Large intestine (tissue), 3 donors: Measurements from ENCODE around the gene CSNK1D. TPM values are rescaled to one million over a fixed set of nuclear protein-coding genes. Genes with fewer than 3 reads are reported as not detected.

ENCODE experiments used
- DNase-seq, 2 donors: peaks; one replicate each; pipeline versions ENCODE4 v3.0.0 to v3.0.0-alpha.2; 2013
- H3K27ac ChIP-seq: one replicate; pipeline ENCODE4 v1.5.1; 2013; ENCODE audit warnings: low read length
- H3K27me3 ChIP-seq: 2 replicates; pipeline ENCODE4 v1.6.1; 2013; ENCODE audit warnings: low read length; ENCODE audit not compliant: control insufficient read depth, insufficient read depth
- H3K36me3 ChIP-seq: 2 replicates; pipeline ENCODE4 v1.6.1; 2013; ENCODE audit warnings: low read length; ENCODE audit not compliant: control insufficient read depth, insufficient read depth
- H3K4me1 ChIP-seq: one replicate; pipeline ENCODE4 v1.6.1; 2013; ENCODE audit warnings: low read length; ENCODE audit not compliant: control insufficient read depth, insufficient read depth
- H3K4me3 ChIP-seq: one replicate; pipeline ENCODE4 v1.5.1; 2013; ENCODE audit warnings: low read length
- H3K9me3 ChIP-seq: one replicate; pipeline ENCODE4 v1.6.1; 2013; ENCODE audit warnings: mild to moderate bottlenecking, low read depth, low read length, moderate library complexity; ENCODE audit not compliant: control insufficient read depth
- WGBS: methylation state at CpG from one replicate; pipeline ENCODE4 v1.1.5; 2013; ENCODE audit warnings: low lambda C conversion rate; ENCODE audit not compliant: insufficient coverage; 5-methylcytosine and 5-hydroxymethylcytosine counted together
- polyA plus RNA-seq: library from polyadenylated mRNA; unstranded; fragments of 120-200 nt; gene quantifications from one replicate; pipeline ENCODE4 v1.2.1, GENCODE V29; 2013

The CSNK1D gene
- polyA plus RNA-seq, 1 donor = 147 TPM

DNA sequence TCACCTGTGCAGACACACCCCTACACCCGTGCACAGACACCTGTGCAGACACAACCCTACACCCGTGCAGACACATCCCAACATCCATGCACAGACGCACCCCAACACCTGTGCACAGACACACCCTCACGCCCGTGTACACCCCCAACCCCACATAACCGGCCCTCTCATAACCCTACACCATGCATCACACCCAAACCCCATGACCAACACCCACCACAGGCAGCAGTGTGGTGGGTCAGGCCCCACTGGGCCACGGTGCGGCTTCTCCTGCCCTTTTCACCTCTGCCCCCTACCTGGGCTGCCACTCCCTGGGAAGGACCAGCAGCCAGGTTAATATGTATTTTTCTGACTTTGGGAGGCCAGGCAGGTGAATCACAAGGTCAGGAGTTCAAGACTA is 48.8 kb downstream of the CSNK1D start:
- no peak for DNase-seq
- H3K4me1 ChIP-seq = peaks cover 9% of the 10 kb centered on the region
- no peak overlapping the region for H3K4me3 ChIP-seq
- H3K36me3 ChIP-seq = no peaks in the 10 kb centered on the region
- WGBS = no CpG with 5 or more reads among the region's 8 CpGs
- H3K9me3 ChIP-seq = peaks cover 3% of the 10 kb centered on the region
- peaks cover 10% of the 10 kb centered on the region for H3K27me3 ChIP-seq
- no peak overlapping the region for H3K27ac ChIP-seq

DNA sequence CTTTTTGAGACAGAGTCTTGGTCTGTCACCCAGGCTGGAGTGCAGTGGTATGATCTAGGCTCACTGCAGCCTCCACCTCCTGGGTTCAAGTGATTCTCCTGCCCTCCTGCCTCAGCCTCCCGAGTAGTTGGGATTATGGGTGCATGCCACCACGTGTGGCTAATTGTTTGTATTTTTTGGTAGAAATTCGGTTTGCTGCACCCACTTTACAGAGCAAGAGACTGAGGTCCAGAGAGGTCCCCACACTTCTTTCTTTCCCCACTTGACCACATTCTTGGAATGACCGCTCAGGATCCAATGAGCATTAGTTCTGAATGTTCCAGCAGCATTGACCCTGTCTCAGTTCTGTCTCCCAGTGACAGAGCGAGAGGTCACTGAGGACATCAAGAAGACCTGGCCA is 50.0 kb downstream of the CSNK1D start:
- no peak overlapping the region for H3K27ac ChIP-seq
- no CpG with 5 or more reads among the region's 5 CpGs for WGBS

DNA sequence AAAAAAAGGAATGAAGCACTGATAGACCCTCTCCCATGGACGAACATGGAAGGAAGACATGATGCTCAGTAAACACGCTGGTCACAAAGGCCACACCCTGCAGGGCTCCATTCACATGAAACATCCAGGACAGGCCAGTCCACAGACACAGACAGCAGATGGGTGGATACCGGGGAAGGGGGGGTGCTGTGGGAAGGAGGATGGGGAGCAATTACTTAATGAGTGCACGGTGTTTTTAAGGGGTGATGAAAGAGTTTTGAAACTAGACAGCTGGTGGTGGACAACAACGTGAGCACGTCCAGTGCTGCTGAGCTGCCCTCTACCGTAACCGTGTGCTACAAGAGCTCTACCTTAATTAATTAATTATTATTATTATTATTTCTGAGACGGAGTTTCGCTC is 50.7 kb downstream of the CSNK1D start:
- Histone ChIP-seq H3K27ac (no peak overlapping the region), H3K4me1 (peaks cover 1% of the 10 kb centered on the region), H3K36me3 (no peaks in the 10 kb centered on the region), H3K9me3 (peaks cover 3% of the 10 kb centered on the region), H3K27me3 (no peaks in the 10 kb centered on the region), H3K4me3 (no peak overlapping the region)
- WGBS = no CpG with 5 or more reads among the region's 10 CpGs
- DNase-seq = no peak

More for the DNA sequence above, 50.0 kb downstream of the CSNK1D start:
- peaks cover 3% of the 10 kb centered on the region for H3K9me3 ChIP-seq
- H3K27me3 ChIP-seq = peaks cover 6% of the 10 kb centered on the region
- H3K4me1 ChIP-seq = peaks cover 4% of the 10 kb centered on the region
- no peak for DNase-seq
- no peak overlapping the region for H3K4me3 ChIP-seq
- no peaks in the 10 kb centered on the region for H3K36me3 ChIP-seq

DNA sequence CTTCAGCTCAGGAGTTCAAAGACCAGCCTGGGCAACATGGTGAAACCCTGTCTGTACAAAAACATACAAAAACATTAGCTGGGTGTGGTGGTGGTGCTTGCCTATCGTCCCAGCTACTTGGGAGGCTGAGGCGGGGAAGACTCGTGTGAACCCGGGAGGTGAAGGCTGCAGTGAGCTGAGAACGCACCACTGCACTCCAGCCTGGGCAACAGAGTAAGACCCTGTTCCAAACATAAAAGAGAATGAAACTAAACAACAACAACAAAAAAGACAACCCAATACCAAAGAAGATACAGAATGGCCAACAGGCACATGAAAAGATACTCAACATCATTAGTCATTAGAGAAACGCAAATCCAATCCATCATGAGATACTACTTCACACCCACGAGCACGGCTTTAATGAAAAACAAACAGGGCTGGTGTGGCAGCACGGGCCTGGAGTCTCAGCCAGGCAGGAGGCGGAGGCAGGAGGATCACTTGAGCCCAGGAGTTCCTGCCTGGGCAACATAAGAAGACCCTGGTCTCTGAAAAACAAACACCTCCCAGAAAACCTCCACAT is 52.1 kb downstream of the CSNK1D start:
- no peak overlapping the region for H3K27ac ChIP-seq
- no peaks in the 10 kb centered on the region for H3K4me1 ChIP-seq
- WGBS = no CpG with 5 or more reads among the region's 10 CpGs
- peaks cover 3% of the 10 kb centered on the region for H3K9me3 ChIP-seq
- H3K36me3 ChIP-seq = no peaks in the 10 kb centered on the region
- no peak overlapping the region for H3K4me3 ChIP-seq
- DNase-seq = no peak
- H3K27me3 ChIP-seq = no peaks in the 10 kb centered on the region

DNA sequence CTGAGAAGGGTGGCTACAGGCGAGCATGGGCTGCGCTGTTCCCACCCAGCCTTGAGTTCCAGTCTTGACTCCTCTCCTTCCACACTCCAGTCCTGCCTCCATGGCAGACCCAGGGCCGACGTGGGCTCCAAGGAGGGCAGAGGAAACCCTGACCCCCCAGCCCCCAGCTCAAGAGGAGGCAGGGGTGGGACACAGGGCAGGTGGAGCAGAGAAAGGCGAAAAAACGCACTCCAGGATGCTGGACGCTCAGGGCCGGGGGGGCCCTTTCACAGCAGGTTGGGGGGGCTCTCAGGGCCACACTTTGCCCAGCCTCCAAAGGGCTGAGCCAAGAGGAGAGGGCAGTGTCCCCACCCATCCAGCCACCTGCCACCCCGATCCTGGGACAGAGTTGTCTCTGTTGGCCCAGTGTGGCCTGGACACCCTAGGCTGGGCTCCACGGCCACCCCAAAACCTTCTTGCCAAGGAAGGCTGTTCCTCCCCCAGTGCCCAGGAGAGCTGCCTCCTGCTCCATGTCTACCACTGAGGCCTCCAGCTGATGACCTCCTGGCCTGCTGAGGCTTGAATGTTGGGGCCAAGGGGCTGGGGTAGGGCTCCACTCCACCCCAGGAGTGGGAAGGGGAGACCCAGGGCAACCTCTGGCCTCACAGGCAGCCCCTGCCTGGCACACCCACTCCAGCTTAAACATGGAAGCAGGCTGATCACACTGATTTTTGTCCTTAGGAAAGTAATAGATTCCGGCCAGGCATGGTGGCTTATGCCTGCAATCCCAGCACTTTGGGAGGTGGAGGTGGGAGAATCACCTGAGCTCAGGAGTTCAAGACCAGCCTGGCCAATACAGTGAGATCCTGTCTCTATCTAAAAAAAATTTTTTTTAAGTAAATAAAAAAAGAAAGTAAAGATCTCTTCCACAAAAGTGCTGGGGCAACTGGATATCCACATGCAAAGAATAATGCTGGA is 53.5 kb downstream of the CSNK1D start:
- WGBS = no CpG with 5 or more reads among the region's 11 CpGs
- H3K4me1 ChIP-seq = no peaks in the 10 kb centered on the region
- H3K4me3 ChIP-seq = no peak overlapping the region
- H3K27me3 ChIP-seq = no peaks in the 10 kb centered on the region
- H3K36me3 ChIP-seq = no peaks in the 10 kb centered on the region
- no peak overlapping the region for H3K27ac ChIP-seq
- no peak for DNase-seq
- peaks cover 3% of the 10 kb centered on the region for H3K9me3 ChIP-seq

DNA sequence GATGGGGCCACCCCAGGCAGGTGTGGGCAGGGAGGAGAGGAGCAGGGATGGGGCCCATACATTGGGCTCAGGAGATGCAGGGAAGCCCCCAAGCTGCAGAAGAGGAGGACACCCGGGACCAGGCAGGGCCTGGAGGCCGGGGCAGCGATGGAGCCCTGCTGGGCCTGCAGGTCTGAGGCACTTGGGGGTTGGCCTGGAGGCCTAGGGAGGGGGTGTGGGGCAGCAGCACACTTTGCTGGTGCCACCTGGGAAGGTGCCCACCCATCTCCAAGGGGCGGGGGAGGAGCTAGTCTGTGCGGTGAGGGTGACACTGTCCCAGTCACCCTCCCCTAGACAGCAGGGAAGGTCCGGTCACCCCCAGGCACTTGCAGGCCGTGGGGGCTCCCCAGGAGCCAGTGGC is 54.4 kb downstream of the CSNK1D start:
- H3K27ac ChIP-seq = no peak overlapping the region

DNA sequence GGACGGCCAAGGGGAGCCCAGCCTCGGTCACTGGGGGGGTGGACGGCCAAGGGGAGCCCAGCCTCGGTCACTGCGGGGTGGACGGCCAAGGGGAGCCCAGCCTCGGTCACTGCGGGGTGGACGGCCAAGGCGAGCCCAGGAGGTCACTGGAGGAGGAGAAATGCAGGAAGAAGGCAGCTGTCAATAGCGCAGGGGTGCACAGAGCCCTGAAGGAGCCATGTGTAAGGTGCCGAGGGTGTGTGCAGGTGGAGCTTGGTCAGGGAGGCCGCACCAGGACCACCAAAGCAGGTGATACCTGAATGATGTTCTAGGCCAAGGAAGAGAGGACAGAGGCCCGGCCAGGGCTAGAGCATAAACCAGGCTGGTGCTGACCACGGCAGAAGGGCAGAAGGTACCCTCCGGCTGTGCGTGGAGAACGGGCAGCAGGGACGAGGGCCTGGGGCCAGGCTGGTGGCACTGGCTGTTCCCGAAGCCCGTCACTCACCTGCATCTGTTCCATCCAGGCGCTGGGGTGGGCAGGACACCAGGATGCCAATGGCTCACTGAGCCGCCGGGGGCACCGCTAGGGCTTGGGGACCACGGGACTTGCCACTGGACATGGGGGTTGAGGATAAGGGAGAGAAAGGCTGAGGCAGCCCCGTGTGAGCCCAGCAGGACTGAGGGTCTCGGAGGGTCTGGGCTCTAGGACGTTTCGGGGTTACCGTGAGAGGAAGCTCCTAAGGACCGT is 55.0 kb downstream of the CSNK1D start:
- H3K4me3 ChIP-seq = no peak overlapping the region
- H3K4me1 ChIP-seq = no peaks in the 10 kb centered on the region
- no peak for DNase-seq
- no peak overlapping the region for H3K27ac ChIP-seq
- H3K36me3 ChIP-seq = no peaks in the 10 kb centered on the region
- WGBS = 100% methylated on average over 1 of the region's 32 CpGs
- H3K27me3 ChIP-seq = no peaks in the 10 kb centered on the region
- no peaks in the 10 kb centered on the region for H3K9me3 ChIP-seq

More for the DNA sequence above, 54.4 kb downstream of the CSNK1D start:
- H3K4me3 ChIP-seq = no peak overlapping the region
- H3K27me3 ChIP-seq = no peaks in the 10 kb centered on the region
- no CpG with 5 or more reads among the region's 7 CpGs for WGBS
- H3K36me3 ChIP-seq = no peaks in the 10 kb centered on the region
- H3K4me1 ChIP-seq = no peaks in the 10 kb centered on the region
- no peak for DNase-seq
- no peaks in the 10 kb centered on the region for H3K9me3 ChIP-seq

DNA sequence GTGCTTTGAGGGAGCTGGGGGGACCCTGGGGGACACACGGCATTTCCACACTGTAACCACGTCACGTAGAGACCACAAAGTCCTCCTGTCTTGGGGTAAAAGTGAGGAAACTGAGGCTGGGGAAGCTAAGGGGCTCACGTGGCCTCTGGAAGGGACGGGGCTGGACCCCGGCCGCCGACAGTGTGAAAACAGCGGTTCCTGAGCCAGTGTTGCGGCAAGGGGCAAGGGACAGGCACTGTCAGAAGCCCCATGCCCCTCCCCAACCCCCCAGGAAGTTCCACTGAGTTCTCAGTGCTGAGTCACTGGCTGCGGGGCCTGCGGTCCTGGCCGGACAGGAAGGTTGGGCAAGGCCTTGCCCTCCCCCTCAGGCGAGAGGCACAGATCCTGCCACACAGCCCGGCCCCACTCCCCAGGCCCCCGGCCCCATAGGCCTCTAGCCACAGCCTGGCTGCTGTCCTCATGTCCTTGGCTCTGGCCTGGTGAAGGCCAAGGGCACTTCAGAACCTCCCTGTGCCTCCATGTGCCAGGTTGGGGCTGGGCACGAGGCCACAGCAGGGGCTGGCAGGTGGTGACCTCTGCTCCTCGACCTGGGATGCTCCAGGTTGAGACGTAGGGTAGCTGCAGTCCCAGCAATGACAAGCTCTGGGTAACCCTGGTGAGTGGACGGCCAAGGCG is 55.8 kb downstream of the CSNK1D start:
- no CpG with 5 or more reads among the region's 21 CpGs for WGBS
- Histone ChIP-seq H3K4me3 (no peak overlapping the region), H3K27ac (no peak overlapping the region), H3K9me3 (no peaks in the 10 kb centered on the region), H3K36me3 (no peaks in the 10 kb centered on the region), H3K27me3 (no peaks in the 10 kb centered on the region), H3K4me1 (no peaks in the 10 kb centered on the region)
- no peak for DNase-seq

DNA sequence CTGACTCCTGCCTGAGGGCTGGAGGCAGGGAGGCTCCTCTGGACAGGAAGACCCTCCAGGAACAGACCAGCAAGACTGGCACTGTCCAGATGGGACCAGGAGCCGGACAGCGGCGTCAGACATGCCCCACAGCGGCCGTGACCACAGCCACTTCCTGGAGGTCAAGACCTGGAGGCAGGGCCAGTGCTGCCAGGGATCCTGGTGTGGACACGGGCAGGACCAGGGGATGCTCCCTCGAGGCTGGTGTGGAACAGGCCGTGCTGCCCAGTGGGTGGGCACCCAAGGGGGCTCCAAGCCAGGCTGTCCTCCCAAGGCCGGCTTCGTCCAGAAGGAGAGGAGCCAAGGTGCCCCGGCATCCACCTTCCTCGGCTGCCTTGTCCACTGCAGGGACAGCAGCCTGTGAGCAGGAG is 56.4 kb downstream of the CSNK1D start:
- no peaks in the 10 kb centered on the region for H3K4me1 ChIP-seq

More for the DNA sequence above, 56.4 kb downstream of the CSNK1D start:
- H3K4me3 ChIP-seq = no peak overlapping the region
- H3K9me3 ChIP-seq = no peaks in the 10 kb centered on the region
- H3K27me3 ChIP-seq = no peaks in the 10 kb centered on the region
- DNase-seq = no peak
- no peak overlapping the region for H3K27ac ChIP-seq
- no CpG with 5 or more reads among the region's 12 CpGs for WGBS
- no peaks in the 10 kb centered on the region for H3K36me3 ChIP-seq
